Measurements from ENCODE around the gene RIC8B.

Gene RIC8B

DNA sequence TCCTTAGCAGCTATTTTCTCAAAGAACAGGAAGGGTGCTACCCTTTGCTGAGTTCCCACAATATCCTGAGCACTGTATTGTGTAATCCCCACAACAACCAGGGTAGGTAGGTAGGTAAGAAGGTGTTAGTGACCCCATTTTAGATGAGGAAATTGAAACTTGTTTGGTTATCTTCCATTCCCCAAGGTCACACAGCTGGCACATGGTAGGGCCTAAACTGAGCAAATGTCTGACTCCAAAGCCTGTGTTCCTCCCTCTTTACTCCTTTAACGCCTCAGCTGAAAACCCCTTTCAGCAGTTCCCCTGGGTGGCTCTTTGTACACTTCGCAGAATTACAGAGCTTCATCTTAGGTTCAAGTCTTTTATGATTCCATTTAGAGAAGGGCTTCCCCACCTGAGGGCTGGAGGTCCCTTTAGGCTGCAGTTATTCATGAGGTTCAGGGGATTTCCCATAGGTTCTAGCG is 26.5 kb upstream of the RIC8B start:
- no peaks in the 10 kb centered on the region for H3K27me3 ChIP-seq (replicated peaks; ENCODE audit: insufficient read depth, low read length)
- no peak for TF ChIP-seq EZH2 (optimal IDR thresholded peaks at IDR 0.05; ENCODE audit: low read depth, low read length)
- TF ChIP-seq, protein P1, sequence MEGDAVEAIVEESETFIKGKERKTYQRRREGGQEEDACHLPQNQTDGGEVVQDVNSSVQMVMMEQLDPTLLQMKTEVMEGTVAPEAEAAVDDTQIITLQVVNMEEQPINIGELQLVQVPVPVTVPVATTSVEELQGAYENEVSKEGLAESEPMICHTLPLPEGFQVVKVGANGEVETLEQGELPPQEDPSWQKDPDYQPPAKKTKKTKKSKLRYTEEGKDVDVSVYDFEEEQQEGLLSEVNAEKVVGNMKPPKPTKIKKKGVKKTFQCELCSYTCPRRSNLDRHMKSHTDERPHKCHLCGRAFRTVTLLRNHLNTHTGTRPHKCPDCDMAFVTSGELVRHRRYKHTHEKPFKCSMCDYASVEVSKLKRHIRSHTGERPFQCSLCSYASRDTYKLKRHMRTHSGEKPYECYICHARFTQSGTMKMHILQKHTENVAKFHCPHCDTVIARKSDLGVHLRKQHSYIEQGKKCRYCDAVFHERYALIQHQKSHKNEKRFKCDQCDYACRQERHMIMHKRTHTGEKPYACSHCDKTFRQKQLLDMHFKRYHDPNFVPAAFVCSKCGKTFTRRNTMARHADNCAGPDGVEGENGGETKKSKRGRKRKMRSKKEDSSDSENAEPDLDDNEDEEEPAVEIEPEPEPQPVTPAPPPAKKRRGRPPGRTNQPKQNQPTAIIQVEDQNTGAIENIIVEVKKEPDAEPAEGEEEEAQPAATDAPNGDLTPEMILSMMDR (IDR thresholded peaks at IDR 0.05; ENCODE audit: low read length) = no peak
- no peak for TF ChIP-seq EZH2phosphoT487 (IDR thresholded peaks at IDR 0.05; ENCODE audit: low read length)
- H3K9ac ChIP-seq (ENCODE audit: low read length) = no peak overlapping the region
- H3K27ac ChIP-seq (ENCODE audit: low read length) = no peak overlapping the region
- no peaks in the 10 kb centered on the region for H3K9me2 ChIP-seq (replicated peaks; ENCODE audit: insufficient read depth, low read length)
- H3K36me3 ChIP-seq (replicated peaks; ENCODE audit: insufficient read depth, low read length) = no peaks in the 10 kb centered on the region
- H3K79me2 ChIP-seq (ENCODE audit: low read length) = no peaks in the 10 kb centered on the region
- H3F3A ChIP-seq (ENCODE audit: insufficient read depth, low read length) = no peaks in the 10 kb centered on the region
- H3K9me3 ChIP-seq (replicated peaks; ENCODE audit: insufficient read depth, low read length) = no peaks in the 10 kb centered on the region
- no peaks in the 10 kb centered on the region for H4K20me1 ChIP-seq (ENCODE audit: insufficient read depth, low read length)
- no peak overlapping the region for H2AFZ ChIP-seq (ENCODE audit: low read length)
- H3K4me3 ChIP-seq (ENCODE audit: low read length) = no peak overlapping the region
- H3K4me1 ChIP-seq (ENCODE audit: low read length) = 0 out of 2 replicates have a peak, but pooled peaks cover under 1% of the 10 kb centered on the region
- DNase-seq = no peak
- H3K4me2 ChIP-seq (ENCODE audit: low read depth, low read length) = no peak overlapping the region

DNA sequence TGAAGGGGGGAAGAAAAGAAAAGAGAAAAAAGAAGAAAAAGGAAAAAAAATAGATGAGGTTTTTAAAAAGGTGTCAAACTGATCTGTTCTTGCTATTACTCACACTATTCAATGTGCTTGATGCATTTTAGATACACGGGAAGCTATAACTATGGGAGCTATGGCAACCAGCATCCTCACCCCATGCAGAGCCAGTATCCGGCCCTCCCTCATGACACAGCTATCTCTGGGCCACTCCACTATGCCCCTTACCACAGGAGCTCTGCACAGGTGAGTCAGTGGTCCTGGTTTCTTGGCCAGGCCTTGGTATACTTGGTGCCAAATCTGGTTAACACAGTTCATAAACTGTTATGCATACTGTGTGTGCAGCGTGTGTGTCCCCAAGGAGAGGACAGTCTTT is 24.0 kb upstream of the RIC8B start:
- Histone ChIP-seq H4K20me1 (ENCODE audit: insufficient read depth, low read length) (no peaks in the 10 kb centered on the region), H3K9ac (ENCODE audit: low read length) (no peak overlapping the region), H3K27me3 (replicated peaks; ENCODE audit: insufficient read depth, low read length) (no peaks in the 10 kb centered on the region), H3K36me3 (replicated peaks; ENCODE audit: insufficient read depth, low read length) (no peaks in the 10 kb centered on the region), H3F3A (ENCODE audit: insufficient read depth, low read length) (no peaks in the 10 kb centered on the region), H2AFZ (ENCODE audit: low read length) (no peak overlapping the region), H3K4me3 (ENCODE audit: low read length) (no peak overlapping the region), H3K79me2 (ENCODE audit: low read length) (no peaks in the 10 kb centered on the region), H3K9me2 (replicated peaks; ENCODE audit: insufficient read depth, low read length) (no peaks in the 10 kb centered on the region), H3K9me3 (replicated peaks; ENCODE audit: insufficient read depth, low read length) (no peaks in the 10 kb centered on the region), H3K27ac (ENCODE audit: low read length) (no peak overlapping the region), H3K4me2 (ENCODE audit: low read depth, low read length) (no peak overlapping the region), H3K4me1 (ENCODE audit: low read length) (peaks cover 17% of the 10 kb centered on the region)
- TF ChIP-seq, protein P1 (IDR thresholded peaks at IDR 0.05; ENCODE audit: low read length) = no peak
- TF ChIP-seq EZH2 (optimal IDR thresholded peaks at IDR 0.05; ENCODE audit: low read depth, low read length) (no peak), EZH2phosphoT487 (IDR thresholded peaks at IDR 0.05; ENCODE audit: low read length) (no peak)
- no peak for DNase-seq

GRCh38 chr12:106753526-106753925 is 21.0 kb upstream of the RIC8B start:
- Histone ChIP-seq H3K4me3 (ENCODE audit: low read length) (no peak overlapping the region), H3K27me3 (replicated peaks; ENCODE audit: insufficient read depth, low read length) (no peaks in the 10 kb centered on the region), H3K27ac (ENCODE audit: low read length) (peak overlapping the region; percentile 43; the same call in 1 of the 2 replicates), H3K9me2 (replicated peaks; ENCODE audit: insufficient read depth, low read length) (no peaks in the 10 kb centered on the region), H3K4me2 (ENCODE audit: low read depth, low read length) (peak overlapping the region; percentile 30; the same call in 1 of the 2 replicates), H3K4me1 (ENCODE audit: low read length) (peaks cover 17% of the 10 kb centered on the region), H3K9me3 (replicated peaks; ENCODE audit: insufficient read depth, low read length) (no peaks in the 10 kb centered on the region), H3K9ac (ENCODE audit: low read length) (no peak overlapping the region), H2AFZ (ENCODE audit: low read length) (peak overlapping the region; percentile 63), H3K79me2 (ENCODE audit: low read length) (no peaks in the 10 kb centered on the region), H3F3A (ENCODE audit: insufficient read depth, low read length) (no peaks in the 10 kb centered on the region), H4K20me1 (ENCODE audit: insufficient read depth, low read length) (no peaks in the 10 kb centered on the region), H3K36me3 (replicated peaks; ENCODE audit: insufficient read depth, low read length) (no peaks in the 10 kb centered on the region)
- DNase-seq = peak; percentile 65
- TF ChIP-seq EZH2phosphoT487 (IDR thresholded peaks at IDR 0.05; ENCODE audit: low read length) (no peak), EZH2 (optimal IDR thresholded peaks at IDR 0.05; ENCODE audit: low read depth, low read length) (no peak)
- TF ChIP-seq, protein P1 (IDR thresholded peaks at IDR 0.05; ENCODE audit: low read length) = no peak

All from MM.1S (cell line).